Hepatocyte (in vitro differentiated cells): ENCODE measurements around the gene ITPR2. TPM values are rescaled to one million over a fixed set of nuclear protein-coding genes. Genes with fewer than 3 reads are reported as not detected.
"Not testable (repeated sequence)": the region's sequence is repeated elsewhere in the genome, so short reads cannot be mapped to it uniquely, and the experiment has no call there.

Experiments
- DNase-seq: peaks from one replicate; pipeline ENCODE4 v3.0.0-alpha.2; 2016; ENCODE audit warnings: low spot score
- H2AFZ ChIP-seq: fragments of 200-600 bp; sonication (generic); 2 replicates; pipeline ENCODE4 v1.6.0; 2016; ENCODE audit warnings: antibody characterized with exemption, mild to moderate bottlenecking
- H3K27ac ChIP-seq: fragments of 200-600 bp; sonication (generic); 2 replicates; pipeline ENCODE4 v1.5.1; 2016; ENCODE audit warnings: mild to moderate bottlenecking
- H3K27me3 ChIP-seq: fragments of 200-600 bp; sonication (generic); 2 replicates; pipeline ENCODE4 v1.6.1; 2016
- H3K36me3 ChIP-seq: fragments of 200-600 bp; sonication (generic); replicated peaks from 2 replicates; pipeline ENCODE4 v1.5.1; 2016; ENCODE audit warnings: low read depth; ENCODE audit not compliant: insufficient read depth
- H3K4me1 ChIP-seq: fragments of 200-600 bp; sonication (generic); 2 replicates; pipeline ENCODE4 v1.5.1; 2016; ENCODE audit warnings: mild to moderate bottlenecking, moderate library complexity; ENCODE audit not compliant: insufficient read depth
- H3K4me2 ChIP-seq: fragments of 200-600 bp; sonication (generic); 2 replicates; pipeline ENCODE4 v1.6.0; 2016
- H3K4me3 ChIP-seq: fragments of 200-600 bp; sonication (generic); 2 replicates; pipeline ENCODE4 v1.5.1; 2016; ENCODE audit warnings: mild to moderate bottlenecking
- H3K79me2 ChIP-seq: fragments of 200-600 bp; sonication (generic); 2 replicates; pipeline ENCODE4 v1.6.0; 2017; ENCODE audit warnings: mild to moderate bottlenecking
- H3K9me2 ChIP-seq: fragments of 200-600 bp; sonication (generic); replicated peaks from 2 replicates; pipeline ENCODE4 v1.6.0; 2017; ENCODE audit warnings: mild to moderate bottlenecking; ENCODE audit not compliant: insufficient read depth
- H3K9me3 ChIP-seq: fragments of 200-600 bp; sonication (generic); 2 replicates; pipeline ENCODE4 v1.5.1; 2016; ENCODE audit warnings: low read depth, mild to moderate bottlenecking
- H4K20me1 ChIP-seq: fragments of 200-600 bp; sonication (generic); 2 replicates; pipeline ENCODE4 v1.6.0; 2016; ENCODE audit warnings: mild to moderate bottlenecking; ENCODE audit not compliant: insufficient read depth, poor library complexity, severe bottlenecking
- CTCF ChIP-seq: fragments of 200-600 bp; sonication (generic); IDR thresholded peaks from 2 replicates; pipeline ENCODE4 v1.5.1; 2016; ENCODE audit warnings: antibody characterized with exemption, mild to moderate bottlenecking; ENCODE audit not compliant: poor library complexity
- EZH2 ChIP-seq: fragments of 200-600 bp; sonication (generic); IDR thresholded peaks from 2 replicates; pipeline ENCODE4 v1.6.1; 2016; ENCODE audit warnings: antibody characterized with exemption, mild to moderate bottlenecking, borderline replicate concordance
- EZH2phosphoT487 ChIP-seq: fragments of 200-600 bp; sonication (generic); IDR thresholded peaks from one replicate; pipeline ENCODE4 v1.6.1; 2018; ENCODE audit warnings: antibody characterized with exemption, mild to moderate bottlenecking, low read depth, moderate library complexity; ENCODE audit not compliant: unreplicated experiment, severe bottlenecking
- WGBS: methylation state at CpG from one replicate; pipeline ENCODE4 v1.1.6; 2016; ENCODE audit warnings: low lambda C conversion rate; ENCODE audit errors: missing lambda C conversion rate; 5-methylcytosine and 5-hydroxymethylcytosine counted together
- polyA plus RNA-seq: library from polyadenylated mRNA; unstranded; fragments of >200 nt; fragmentation: Nextera tagmentation; extraction: Ambion mirVana; gene quantifications from 2 replicates; pipeline ENCODE4 v1.2.1, GENCODE V29; 2016
- total RNA-seq: library from RNA; depleted of rRNA; stranded (reverse); fragments of >200 nt; gene quantifications from 2 replicates; pipeline ENCODE4 v1.2.3, GENCODE V29; 2014

ITPR2 gene
- total and polyA plus RNA-seq, 2 experiments from 2014 or later, result 22.0 to 51.4 TPM

- 92% methylated on average over 2 of the region's 2 CpGs for WGBS
- TF ChIP-seq CTCF, result no peak
- TF ChIP-seq EZH2phosphoT487, result no peak
- no peaks in the 10 kb centered on the region for H4K20me1 ChIP-seq
- no peaks in the 10 kb centered on the region for H3K79me2 ChIP-seq
- no peaks in the 10 kb centered on the region for H3K27me3 ChIP-seq
- no peak overlapping the region for H3K4me3 ChIP-seq
- H3K4me1 ChIP-seq, result no peaks in the 10 kb centered on the region
- H3K9me2 ChIP-seq, result no peaks in the 10 kb centered on the region
- H2AFZ ChIP-seq, result no peak overlapping the region
- DNase-seq, result no peak
- no peaks in the 10 kb centered on the region for H3K9me3 ChIP-seq
- H3K4me2 ChIP-seq, result no peak overlapping the region
- no peaks in the 10 kb centered on the region for H3K36me3 ChIP-seq
- no peak overlapping the region for H3K27ac ChIP-seq
Measured at GRCh38 chr12:26608706-26609105, 224.3 kb downstream of the ITPR2 start.

GRCh38 chr12:26608273-26608672, 224.7 kb downstream of the ITPR2 start:
- Histone ChIP-seq H3K9me3 (no peaks in the 10 kb centered on the region), H3K27me3 (no peaks in the 10 kb centered on the region), H3K79me2 (no peaks in the 10 kb centered on the region), H3K36me3 (no peaks in the 10 kb centered on the region), H2AFZ (no peak overlapping the region), H3K27ac (no peak overlapping the region), H3K4me3 (no peak overlapping the region), H3K4me1 (no peaks in the 10 kb centered on the region), H4K20me1 (no peaks in the 10 kb centered on the region), H3K9me2 (no peaks in the 10 kb centered on the region), H3K4me2 (no peak overlapping the region)
- over 99% methylated on average over 12 of the region's 12 CpGs for WGBS
- TF ChIP-seq EZH2phosphoT487 (no peak), CTCF (no peak), EZH2 (no peak)
- DNase-seq, result no peak

GRCh38 chr12:26606911-26607310, 226.1 kb downstream of the ITPR2 start:
- no peaks in the 10 kb centered on the region for H3K79me2 ChIP-seq
- DNase-seq, result no peak
- no peaks in the 10 kb centered on the region for H3K27me3 ChIP-seq
- H3K4me3 ChIP-seq, result no peak overlapping the region
- no peaks in the 10 kb centered on the region for H3K9me3 ChIP-seq
- no peak overlapping the region for H3K4me2 ChIP-seq
- no peak overlapping the region for H3K27ac ChIP-seq
- H4K20me1 ChIP-seq, result no peaks in the 10 kb centered on the region
- no peak overlapping the region for H2AFZ ChIP-seq
- TF ChIP-seq EZH2 (no peak), CTCF (no peak), EZH2phosphoT487 (no peak)
- no peaks in the 10 kb centered on the region for H3K36me3 ChIP-seq
- H3K4me1 ChIP-seq, result no peaks in the 10 kb centered on the region
- H3K9me2 ChIP-seq, result no peaks in the 10 kb centered on the region

- not testable (repeated sequence) for H3K4me3 ChIP-seq, H2AFZ ChIP-seq, H3K27me3 ChIP-seq, H3K36me3 ChIP-seq, H3K27ac ChIP-seq, H3K9me2 ChIP-seq, H3K4me2 ChIP-seq, H4K20me1 ChIP-seq, H3K4me1 ChIP-seq, H3K79me2 ChIP-seq, DNase-seq, H3K9me3 ChIP-seq
- WGBS, result 93% methylated on average over 7 of the region's 7 CpGs
Measured at GRCh38 chr12:26604813-26605212, 228.2 kb downstream of the ITPR2 start.
